ENCODE measurements around the gene LASP1NB.
"Not testable (repeated sequence)": the region's sequence is repeated elsewhere in the genome, so short reads cannot be mapped to it uniquely, and the experiment has no call there.

Gene LASP1NB

DNA sequence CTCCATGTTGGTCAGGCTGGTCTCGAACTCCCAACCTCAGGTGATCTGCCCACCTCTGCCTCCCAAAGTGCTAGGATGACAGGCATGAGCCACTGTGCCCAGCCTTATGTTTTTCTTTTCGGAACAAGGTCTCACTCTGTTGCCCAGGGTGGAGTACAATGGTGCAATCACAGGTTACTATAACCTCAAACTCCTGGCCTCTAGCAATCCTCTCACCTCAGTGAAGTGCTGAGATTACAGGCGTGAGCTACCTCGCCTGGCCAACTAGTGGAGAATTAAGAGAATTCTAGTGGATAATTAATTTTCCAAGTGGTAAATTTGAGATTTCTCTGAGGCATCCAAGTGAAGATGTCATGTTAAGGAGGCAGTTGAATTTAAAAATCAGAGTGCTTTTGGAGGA, 44.7 kb downstream of the LASP1NB start:
- no peak for DNase-seq

GRCh38 chr17:38970804-38971203, 45.4 kb downstream of the LASP1NB start:
- no peak for DNase-seq

DNA sequence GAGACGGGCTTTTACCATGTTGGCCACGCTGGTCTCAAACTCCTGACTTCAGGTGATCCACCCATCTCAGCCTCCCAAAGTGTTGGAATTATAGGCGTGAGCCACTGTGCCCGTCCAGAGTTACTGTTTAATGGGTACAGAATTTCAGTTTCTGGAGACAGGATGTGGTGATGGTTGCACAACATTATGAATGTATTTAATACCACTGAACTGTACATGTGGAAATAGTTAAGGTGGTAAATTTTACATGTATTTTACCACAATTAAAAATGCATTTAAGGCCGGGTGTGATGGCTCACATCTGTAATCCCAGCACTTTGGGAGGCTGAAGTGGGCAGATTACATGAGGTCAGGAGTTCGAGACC, 50.8 kb downstream of the LASP1NB start:
- not testable (repeated sequence) for DNase-seq

GRCh38 chr17:38978180-38978579, 52.8 kb downstream of the LASP1NB start:
- no peak for DNase-seq
